Lower leg skin (tissue), 3 donors: ENCODE data around the gene RASA3.

Source experiments
- CTCF ChIP-seq, 3 donors: fragments of 450-650 bp; IDR thresholded peaks; one replicate each; pipeline ENCODE4 v1.5.1; 2016; ENCODE audit warnings: antibody characterized with exemption in 3 of 3, mild to moderate bottlenecking in 3 of 3, moderate library complexity in 2 of 3
- POLR2A ChIP-seq, 2 donors: fragments of 450-650 bp; IDR thresholded peaks; one replicate each; pipeline ENCODE4 v1.6.1; 2016 to 2017; ENCODE audit warnings: antibody characterized with exemption in 2 of 2, mild to moderate bottlenecking in 1 of 2, moderate library complexity in 1 of 2

- no peak for TF ChIP-seq CTCF (IDR thresholded peaks at IDR 0.05)
- no peak for TF ChIP-seq POLR2A (IDR thresholded peaks at IDR 0.05)
These were observed 67.1 kb downstream of the RASA3 start for GRCh38 chr13:114065141-114065925.
